SU-DHL-6 (cell line): ENCODE measurements around the gene FCF1.

Source experiments
- H2AFZ ChIP-seq: fragments of 200-600 bp; sonication (generic); 2 replicates; pipeline ENCODE4 v1.6.1; 2014; ENCODE audit warnings: low read depth, mild to moderate bottlenecking, moderate library complexity, mixed read lengths, antibody characterized with exemption, low read length; ENCODE audit not compliant: severe bottlenecking
- H3F3A ChIP-seq: fragments of 200-600 bp; shearing (Covaris generic); 2 replicates; pipeline ENCODE4 v1.6.0; 2016; ENCODE audit warnings: antibody characterized with exemption, mild to moderate bottlenecking; ENCODE audit not compliant: insufficient read depth
- H3K27ac ChIP-seq: fragments of 200-600 bp; sonication (generic); 2 replicates; pipeline ENCODE4 v1.5.1; 2016; ENCODE audit warnings: low read depth, mild to moderate bottlenecking, low read length, moderate library complexity, mixed read lengths
- H3K27me3 ChIP-seq: fragments of 200-600 bp; sonication (generic), shearing (Covaris generic); 2 replicates; pipeline ENCODE4 v1.6.0; 2014; ENCODE audit warnings: mild to moderate bottlenecking, low read length
- H3K36me3 ChIP-seq: fragments of 200-600 bp; sonication (generic); 2 replicates; pipeline ENCODE4 v1.6.1; 2014; ENCODE audit warnings: mild to moderate bottlenecking, low read length, mixed read lengths
- H3K4me2 ChIP-seq: fragments of 300-600, 200-600 bp; shearing (Covaris generic), sonication (generic); 2 replicates; pipeline ENCODE4 v1.6.0; 2014; ENCODE audit warnings: low read length, low read depth, mild to moderate bottlenecking; ENCODE audit not compliant: poor library complexity, severe bottlenecking
- H3K4me3 ChIP-seq: fragments of 200-600 bp; sonication (generic); 2 replicates; pipeline ENCODE4 v1.5.1; 2014; ENCODE audit warnings: antibody characterized with exemption, low read length, mild to moderate bottlenecking, mixed read lengths; ENCODE audit not compliant: insufficient read depth, poor library complexity, severe bottlenecking
- H3K79me2 ChIP-seq: fragments of 200-600 bp; sonication (generic); 2 replicates; pipeline ENCODE4 v1.6.1; 2014; ENCODE audit warnings: mild to moderate bottlenecking, low read length, moderate library complexity; ENCODE audit not compliant: insufficient read depth
- H3K9ac ChIP-seq: fragments of 200-600 bp; sonication (generic); 2 replicates; pipeline ENCODE4 v1.7.0; 2014; ENCODE audit warnings: mild to moderate bottlenecking, low read length
- H3K9me2 ChIP-seq: fragments of 200-600 bp; sonication (generic); replicated peaks from 2 replicates; pipeline ENCODE4 v1.6.1; 2014; ENCODE audit warnings: low read length; ENCODE audit not compliant: insufficient read depth
- H3K9me3 ChIP-seq: fragments of 200-600 bp; sonication (generic); 2 replicates; pipeline ENCODE4 v1.6.1; 2014; ENCODE audit warnings: low read length, mixed read lengths; ENCODE audit not compliant: insufficient read depth
- H4K20me1 ChIP-seq: fragments of 200-600 bp; sonication (generic); 2 replicates; pipeline ENCODE4 v1.6.1; 2014; ENCODE audit warnings: low read depth, mild to moderate bottlenecking, antibody characterized with exemption, low read length, moderate library complexity, mixed read lengths
- CTCF ChIP-seq: fragments of 200-600 bp; sonication (generic); IDR thresholded peaks from one replicate; pipeline ENCODE4 v1.5.1; 2017; ENCODE audit warnings: antibody characterized with exemption, mild to moderate bottlenecking, low read length, moderate library complexity; ENCODE audit not compliant: insufficient read depth, poor library complexity, severe bottlenecking
- EZH2phosphoT487 ChIP-seq: fragments of 200-600 bp; sonication (generic), shearing (Covaris generic); conservative IDR thresholded peaks from 2 replicates; pipeline ENCODE4 v1.6.1; 2018; ENCODE audit warnings: mild to moderate bottlenecking, antibody characterized with exemption, low read length, moderate library complexity, mixed read lengths

Gene FCF1

GRCh38 chr14:74733221-74733620, 20.3 kb downstream of the FCF1 start:
- Histone ChIP-seq H3K27me3 (no peaks in the 10 kb centered on the region), H3K79me2 (no peaks in the 10 kb centered on the region), H3K36me3 (peaks cover 19% of the 10 kb centered on the region), H3K9ac (no peak overlapping the region), H3F3A (no peaks in the 10 kb centered on the region), H3K9me3 (no peaks in the 10 kb centered on the region), H3K9me2 (no peaks in the 10 kb centered on the region), H4K20me1 (no peaks in the 10 kb centered on the region), H3K4me3 (no peak overlapping the region), H2AFZ (no peak overlapping the region), H3K27ac (no peak overlapping the region), H3K4me2 (no peak overlapping the region)
- TF ChIP-seq CTCF = no peak
- TF ChIP-seq EZH2phosphoT487 = no peak

DNA sequence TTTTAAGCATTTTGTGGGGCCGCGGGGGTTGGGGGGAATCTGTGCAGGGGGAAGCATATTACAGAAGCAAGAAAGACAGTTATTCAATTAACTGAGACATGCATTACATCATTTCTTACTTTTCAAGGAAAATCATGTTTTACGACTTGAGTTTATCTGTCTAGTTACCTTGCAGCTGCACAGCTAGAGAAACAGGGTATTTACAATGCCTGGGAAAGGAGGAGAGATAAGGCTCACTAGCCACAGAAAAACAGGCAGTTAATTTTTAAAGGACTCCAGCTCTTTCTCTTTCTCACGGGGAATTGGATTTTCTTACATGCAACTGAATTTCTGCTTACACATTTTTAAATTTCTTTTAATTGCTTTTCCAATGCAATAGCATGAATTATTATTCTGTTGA, 22.2 kb downstream of the FCF1 start:
- no peak overlapping the region for H3K9ac ChIP-seq
- no peak overlapping the region for H3K27ac ChIP-seq
- no peaks in the 10 kb centered on the region for H3K27me3 ChIP-seq
- H3K4me3 ChIP-seq = no peak overlapping the region
- no peaks in the 10 kb centered on the region for H4K20me1 ChIP-seq
- H3K9me2 ChIP-seq = no peaks in the 10 kb centered on the region
- TF ChIP-seq EZH2phosphoT487 = no peak
- TF ChIP-seq CTCF = no peak
- H2AFZ ChIP-seq = no peak overlapping the region
- no peaks in the 10 kb centered on the region for H3K9me3 ChIP-seq
- peaks cover 19% of the 10 kb centered on the region for H3K36me3 ChIP-seq
- no peaks in the 10 kb centered on the region for H3F3A ChIP-seq
- H3K79me2 ChIP-seq = no peaks in the 10 kb centered on the region
- H3K4me2 ChIP-seq = no peak overlapping the region

DNA sequence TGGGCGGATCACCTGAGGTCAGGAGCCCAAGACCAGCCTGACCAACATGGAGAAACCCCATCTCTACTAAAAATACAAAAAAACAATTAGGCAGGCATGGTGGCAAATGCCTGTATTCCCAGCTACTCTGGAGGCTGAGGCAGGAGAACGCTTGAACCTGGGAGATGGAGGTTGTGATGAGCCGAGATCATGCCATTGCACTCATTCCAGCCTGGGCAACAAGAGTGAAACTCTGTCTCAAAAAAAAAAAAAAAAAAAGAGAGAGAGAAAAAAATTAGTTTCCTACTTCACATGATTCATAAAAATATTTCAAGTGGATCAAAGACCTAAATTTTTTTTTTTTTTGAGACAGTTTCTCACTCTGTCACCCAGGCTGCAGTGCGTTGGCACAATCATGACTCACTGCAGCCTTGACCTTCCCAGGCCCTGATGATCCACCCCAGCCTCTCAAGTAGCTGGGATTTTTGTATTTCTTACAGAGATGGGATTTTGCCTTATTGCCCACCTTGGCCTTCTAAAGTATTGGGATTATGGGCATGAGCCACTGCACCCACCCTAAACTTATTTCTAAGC, 24.9 kb downstream of the FCF1 start:
- Histone ChIP-seq H3K27me3 (no peaks in the 10 kb centered on the region), H4K20me1 (no peaks in the 10 kb centered on the region), H3K27ac (no peak overlapping the region), H3K9ac (no peak overlapping the region), H3F3A (no peaks in the 10 kb centered on the region), H2AFZ (no peak overlapping the region), H3K9me3 (no peaks in the 10 kb centered on the region), H3K9me2 (no peaks in the 10 kb centered on the region), H3K4me3 (no peak overlapping the region), H3K4me2 (no peak overlapping the region), H3K36me3 (peaks cover 18% of the 10 kb centered on the region), H3K79me2 (no peaks in the 10 kb centered on the region)
- TF ChIP-seq EZH2phosphoT487 (no peak), CTCF (no peak)
